ENCODE measurements around the gene SF1. TPM values are rescaled to one million over a fixed set of nuclear protein-coding genes. Genes with fewer than 3 reads are reported as not detected.
A peak's percentile ranks its signal among the peaks of the same experiment; 100 is the strongest.

Gene SF1
- total and polyA plus RNA-seq, 2 experiments from 2014 or later: 138 to 163 TPM

DNA sequence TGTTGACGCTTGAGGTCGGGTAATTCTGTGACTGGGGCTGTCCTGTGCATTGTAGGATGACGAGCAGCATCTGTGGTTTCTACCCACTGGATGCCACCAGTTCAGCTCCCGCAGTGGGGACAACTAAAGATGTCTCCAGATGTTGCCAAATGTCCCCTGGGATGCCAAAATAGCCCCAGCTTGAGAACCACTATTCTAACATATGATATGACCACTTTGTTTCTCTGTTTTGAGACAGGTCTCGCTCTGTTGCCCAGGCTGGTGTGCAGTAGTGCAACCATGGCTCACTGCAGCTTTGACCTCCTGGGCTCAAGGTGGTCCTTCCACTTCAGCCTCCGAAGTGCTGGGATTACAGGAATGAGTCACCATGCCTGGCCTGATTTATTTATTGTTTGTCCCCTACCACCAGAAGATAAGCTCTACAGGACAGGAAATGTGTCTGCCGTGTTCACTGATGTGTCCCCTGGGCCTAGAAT, 36.4 kb upstream of the SF1 start:
- WGBS (ENCODE audit: low lambda C conversion rate, missing lambda C conversion rate): 62% methylated on average over 7 of the region's 7 CpGs
- no peak for DNase-seq (ENCODE audit: low spot score)
- H3K27ac ChIP-seq: no peak overlapping the region
- H3K36me3 ChIP-seq (replicated peaks; ENCODE audit: insufficient read depth, low read depth): no peaks in the 10 kb centered on the region
- no peak overlapping the region for H3K4me2 ChIP-seq
- TF ChIP-seq EZH2 (IDR thresholded peaks at IDR 0.05; ENCODE audit: borderline replicate concordance): no peak
- TF ChIP-seq EZH2phosphoT487 (IDR thresholded peaks at IDR 0.05; ENCODE audit: low read depth, severe bottlenecking, unreplicated experiment): no peak
- TF ChIP-seq, protein P1, sequence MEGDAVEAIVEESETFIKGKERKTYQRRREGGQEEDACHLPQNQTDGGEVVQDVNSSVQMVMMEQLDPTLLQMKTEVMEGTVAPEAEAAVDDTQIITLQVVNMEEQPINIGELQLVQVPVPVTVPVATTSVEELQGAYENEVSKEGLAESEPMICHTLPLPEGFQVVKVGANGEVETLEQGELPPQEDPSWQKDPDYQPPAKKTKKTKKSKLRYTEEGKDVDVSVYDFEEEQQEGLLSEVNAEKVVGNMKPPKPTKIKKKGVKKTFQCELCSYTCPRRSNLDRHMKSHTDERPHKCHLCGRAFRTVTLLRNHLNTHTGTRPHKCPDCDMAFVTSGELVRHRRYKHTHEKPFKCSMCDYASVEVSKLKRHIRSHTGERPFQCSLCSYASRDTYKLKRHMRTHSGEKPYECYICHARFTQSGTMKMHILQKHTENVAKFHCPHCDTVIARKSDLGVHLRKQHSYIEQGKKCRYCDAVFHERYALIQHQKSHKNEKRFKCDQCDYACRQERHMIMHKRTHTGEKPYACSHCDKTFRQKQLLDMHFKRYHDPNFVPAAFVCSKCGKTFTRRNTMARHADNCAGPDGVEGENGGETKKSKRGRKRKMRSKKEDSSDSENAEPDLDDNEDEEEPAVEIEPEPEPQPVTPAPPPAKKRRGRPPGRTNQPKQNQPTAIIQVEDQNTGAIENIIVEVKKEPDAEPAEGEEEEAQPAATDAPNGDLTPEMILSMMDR (IDR thresholded peaks at IDR 0.05; ENCODE audit: poor library complexity): no peak
- no peaks in the 10 kb centered on the region for H3K79me2 ChIP-seq
- no peaks in the 10 kb centered on the region for H4K20me1 ChIP-seq (ENCODE audit: insufficient read depth, poor library complexity, severe bottlenecking)
- H3K27me3 ChIP-seq: no peaks in the 10 kb centered on the region
- H3K4me1 ChIP-seq (ENCODE audit: insufficient read depth): peaks cover 3% of the 10 kb centered on the region
- no peak overlapping the region for H2AFZ ChIP-seq
- no peaks in the 10 kb centered on the region for H3K9me3 ChIP-seq (ENCODE audit: low read depth)
- H3K9me2 ChIP-seq (replicated peaks; ENCODE audit: insufficient read depth): no peaks in the 10 kb centered on the region
- no peak overlapping the region for H3K4me3 ChIP-seq

DNA sequence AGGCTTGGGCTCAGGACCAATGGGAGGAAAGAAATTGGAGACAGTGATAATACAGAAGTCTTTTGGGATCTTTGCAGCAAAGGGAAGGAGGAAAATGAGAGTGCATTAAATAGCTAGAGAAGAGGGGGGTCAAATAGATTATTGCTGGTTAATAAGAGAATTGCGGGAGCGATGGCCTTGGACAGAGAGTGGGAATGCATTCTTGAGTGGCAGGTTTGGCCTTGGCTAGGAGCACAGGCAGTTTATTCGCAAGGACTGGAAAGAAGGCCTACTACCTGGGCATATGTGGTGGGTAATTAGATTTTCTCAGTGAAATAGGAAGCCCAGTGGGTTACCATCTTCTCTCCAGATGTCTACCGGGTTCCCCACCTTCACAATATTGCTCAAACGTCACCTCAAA, 35.5 kb upstream of the SF1 start:
- peaks cover 8% of the 10 kb centered on the region for H3K79me2 ChIP-seq
- no peaks in the 10 kb centered on the region for H3K9me2 ChIP-seq (replicated peaks; ENCODE audit: insufficient read depth)
- TF ChIP-seq, protein P1 (IDR thresholded peaks at IDR 0.05; ENCODE audit: poor library complexity): no peak
- TF ChIP-seq EZH2 (IDR thresholded peaks at IDR 0.05; ENCODE audit: borderline replicate concordance) (no peak), EZH2phosphoT487 (IDR thresholded peaks at IDR 0.05; ENCODE audit: low read depth, severe bottlenecking, unreplicated experiment) (no peak)
- H3K9me3 ChIP-seq (ENCODE audit: low read depth): no peaks in the 10 kb centered on the region
- 89% methylated on average over 5 of the region's 5 CpGs for WGBS (ENCODE audit: low lambda C conversion rate, missing lambda C conversion rate)
- H3K4me2 ChIP-seq: no peak overlapping the region
- no peaks in the 10 kb centered on the region for H3K27me3 ChIP-seq
- no peak overlapping the region for H3K27ac ChIP-seq
- no peaks in the 10 kb centered on the region for H3K36me3 ChIP-seq (replicated peaks; ENCODE audit: insufficient read depth, low read depth)
- H2AFZ ChIP-seq: no peak overlapping the region
- no peak overlapping the region for H3K4me3 ChIP-seq
- no peak for DNase-seq (ENCODE audit: low spot score)
- H4K20me1 ChIP-seq (ENCODE audit: insufficient read depth, poor library complexity, severe bottlenecking): no peaks in the 10 kb centered on the region
- H3K4me1 ChIP-seq (ENCODE audit: insufficient read depth): peaks cover 9% of the 10 kb centered on the region

DNA sequence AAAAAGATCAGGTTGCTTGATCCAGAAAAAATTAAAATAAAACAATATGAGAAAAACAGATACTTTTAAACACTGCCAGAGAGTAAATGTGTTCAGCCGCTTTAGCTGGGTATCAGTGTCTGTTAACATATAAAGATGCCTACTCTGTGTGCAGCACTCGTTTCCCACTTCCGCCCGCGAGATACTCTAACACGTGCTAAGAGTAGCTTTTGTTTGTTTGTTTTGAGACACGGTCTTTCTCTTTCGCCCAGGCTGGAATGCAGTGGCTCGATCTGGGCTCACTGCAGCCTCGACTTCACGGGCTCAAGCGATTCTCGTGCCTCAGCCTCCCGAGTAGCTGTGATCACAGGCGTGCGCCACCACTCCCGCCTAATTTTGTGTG, 32.5 kb upstream of the SF1 start:
- Histone ChIP-seq H3K36me3 (replicated peaks; ENCODE audit: insufficient read depth, low read depth) (no peaks in the 10 kb centered on the region), H3K4me1 (ENCODE audit: insufficient read depth) (peaks cover 9% of the 10 kb centered on the region), H3K9me3 (ENCODE audit: low read depth) (no peaks in the 10 kb centered on the region), H4K20me1 (ENCODE audit: insufficient read depth, poor library complexity, severe bottlenecking) (no peaks in the 10 kb centered on the region), H3K79me2 (peaks cover 15% of the 10 kb centered on the region), H3K27me3 (no peaks in the 10 kb centered on the region), H3K9me2 (replicated peaks; ENCODE audit: insufficient read depth) (no peaks in the 10 kb centered on the region), H3K27ac (peak overlapping the region; percentile 15), H3K4me3 (peak overlapping the region; percentile 4), H2AFZ (peak overlapping the region; percentile 44), H3K4me2 (peak overlapping the region; percentile 79)
- TF ChIP-seq EZH2phosphoT487 (IDR thresholded peaks at IDR 0.05; ENCODE audit: low read depth, severe bottlenecking, unreplicated experiment): no peak
- TF ChIP-seq, protein P1 (IDR thresholded peaks at IDR 0.05; ENCODE audit: poor library complexity): no peak
- DNase-seq (ENCODE audit: low spot score): no peak
- WGBS (ENCODE audit: low lambda C conversion rate, missing lambda C conversion rate): 44% methylated on average over 17 of the region's 17 CpGs
